ENCODE results near the gene PRDM16.

Gene PRDM16

DNA sequence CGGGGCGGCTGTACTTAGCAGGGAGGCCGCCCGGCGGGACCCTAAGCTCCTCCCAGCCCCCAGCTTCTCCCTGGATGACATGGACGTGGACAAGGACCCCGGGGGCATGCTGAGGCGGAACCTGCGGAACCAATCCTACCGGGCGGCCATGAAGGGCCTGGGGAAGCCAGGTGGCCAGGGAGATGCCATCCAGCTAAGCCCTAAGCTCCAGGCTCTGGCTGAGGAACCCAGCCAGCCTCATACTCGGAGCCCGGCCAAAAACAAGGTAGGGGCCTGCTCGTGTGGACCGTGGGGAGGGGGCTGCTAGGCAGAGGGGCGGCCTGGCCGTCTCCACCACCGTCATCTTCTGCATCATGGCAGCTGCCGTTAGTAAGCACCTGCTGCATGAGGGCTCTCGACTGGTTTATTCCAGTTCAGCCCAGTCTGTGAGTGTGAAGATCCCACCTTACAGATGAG, 394.4 kb downstream of the PRDM16 start:
- Histone ChIP-seq H3K36me3 (ENCODE audit: control insufficient read depth, insufficient read depth, low read length) (no peaks in the 10 kb centered on the region), H3K4me3 (replicated peaks; ENCODE audit: low read depth, low read length) (no peak overlapping the region), H3K27me3 (replicated peaks; ENCODE audit: control insufficient read depth, insufficient read depth, low read length) (peaks cover 1% of the 10 kb centered on the region; the same call in 1 of the 2 replicates)
- TF ChIP-seq, protein P1, sequence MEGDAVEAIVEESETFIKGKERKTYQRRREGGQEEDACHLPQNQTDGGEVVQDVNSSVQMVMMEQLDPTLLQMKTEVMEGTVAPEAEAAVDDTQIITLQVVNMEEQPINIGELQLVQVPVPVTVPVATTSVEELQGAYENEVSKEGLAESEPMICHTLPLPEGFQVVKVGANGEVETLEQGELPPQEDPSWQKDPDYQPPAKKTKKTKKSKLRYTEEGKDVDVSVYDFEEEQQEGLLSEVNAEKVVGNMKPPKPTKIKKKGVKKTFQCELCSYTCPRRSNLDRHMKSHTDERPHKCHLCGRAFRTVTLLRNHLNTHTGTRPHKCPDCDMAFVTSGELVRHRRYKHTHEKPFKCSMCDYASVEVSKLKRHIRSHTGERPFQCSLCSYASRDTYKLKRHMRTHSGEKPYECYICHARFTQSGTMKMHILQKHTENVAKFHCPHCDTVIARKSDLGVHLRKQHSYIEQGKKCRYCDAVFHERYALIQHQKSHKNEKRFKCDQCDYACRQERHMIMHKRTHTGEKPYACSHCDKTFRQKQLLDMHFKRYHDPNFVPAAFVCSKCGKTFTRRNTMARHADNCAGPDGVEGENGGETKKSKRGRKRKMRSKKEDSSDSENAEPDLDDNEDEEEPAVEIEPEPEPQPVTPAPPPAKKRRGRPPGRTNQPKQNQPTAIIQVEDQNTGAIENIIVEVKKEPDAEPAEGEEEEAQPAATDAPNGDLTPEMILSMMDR (IDR thresholded peaks at IDR 0.05; ENCODE audit: insufficient read depth, low read length, poor library complexity, severe bottlenecking) = no peak
- no peak for DNase-seq (ENCODE audit: extremely low read depth, insufficient read length)

DNA sequence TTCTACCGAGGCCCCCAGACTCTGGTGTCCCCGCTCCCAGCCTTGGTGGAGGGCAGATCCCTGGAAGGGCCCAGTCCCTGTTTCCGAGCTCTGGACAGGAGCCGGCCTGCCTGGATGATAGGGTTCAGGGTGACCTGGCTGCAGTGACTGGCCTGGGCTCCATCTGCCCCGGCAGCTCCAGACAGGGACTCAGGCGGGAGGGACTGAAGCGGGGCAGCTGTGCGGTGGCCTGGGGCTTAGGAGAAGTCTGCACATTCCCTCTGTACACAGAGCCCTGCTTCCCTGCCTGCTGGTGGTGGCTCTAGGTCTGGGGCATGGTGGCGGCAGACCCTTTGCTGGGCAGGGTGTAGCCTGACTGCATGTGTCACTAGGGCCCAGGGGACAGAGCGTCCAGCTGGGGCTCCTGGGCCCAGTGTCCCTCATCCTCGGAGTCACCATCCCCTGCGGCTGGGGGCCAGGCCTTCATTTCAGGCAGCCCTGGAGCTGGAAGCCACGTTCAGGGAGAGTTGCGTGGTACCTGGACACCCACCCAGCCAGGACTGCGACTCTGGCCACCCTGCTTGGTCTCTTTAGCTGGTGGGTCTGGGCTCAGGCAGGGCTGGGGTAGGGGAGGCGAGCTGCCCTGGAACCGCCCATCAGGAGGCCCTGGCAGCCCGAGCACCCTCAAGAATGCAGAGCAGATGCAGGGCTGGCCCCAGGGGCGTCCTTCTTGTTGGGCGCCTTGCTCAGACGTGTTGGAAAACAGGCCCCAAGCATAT, 395.1 kb downstream of the PRDM16 start:
- H3K36me3 ChIP-seq (ENCODE audit: control insufficient read depth, insufficient read depth, low read length) = no peaks in the 10 kb centered on the region
- H3K27me3 ChIP-seq (replicated peaks; ENCODE audit: control insufficient read depth, insufficient read depth, low read length) = peaks cover 1% of the 10 kb centered on the region; the same call in 1 of the 2 replicates
- no peak overlapping the region for H3K4me3 ChIP-seq (replicated peaks; ENCODE audit: low read depth, low read length)
- TF ChIP-seq, protein P1 (IDR thresholded peaks at IDR 0.05; ENCODE audit: insufficient read depth, low read length, poor library complexity, severe bottlenecking) = no peak
- no peak for DNase-seq (ENCODE audit: extremely low read depth, insufficient read length)

DNA sequence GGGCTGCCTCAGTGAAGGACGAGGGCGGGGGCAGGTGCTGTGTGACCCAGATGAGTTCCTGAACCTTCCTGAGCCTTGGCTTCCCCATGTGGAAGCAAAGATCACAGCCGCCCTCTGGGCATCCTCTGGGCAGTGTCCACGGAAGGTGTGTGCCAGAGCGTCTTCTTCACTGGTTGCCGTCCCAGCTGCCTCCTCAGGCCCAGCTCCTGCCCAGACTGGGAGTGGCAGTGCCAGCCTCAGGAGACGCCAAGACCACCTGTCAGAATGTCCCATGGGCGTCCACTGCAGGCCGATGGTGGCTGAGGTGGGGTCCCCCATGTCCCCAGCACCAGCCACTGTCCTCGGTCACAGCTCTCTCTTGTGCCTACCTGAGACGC, 395.6 kb downstream of the PRDM16 start:
- no peak for DNase-seq (ENCODE audit: extremely low read depth, insufficient read length)
- no peak overlapping the region for H3K4me3 ChIP-seq (replicated peaks; ENCODE audit: low read depth, low read length)
- no peaks in the 10 kb centered on the region for H3K36me3 ChIP-seq (ENCODE audit: control insufficient read depth, insufficient read depth, low read length)
- TF ChIP-seq, protein P1 (IDR thresholded peaks at IDR 0.05; ENCODE audit: insufficient read depth, low read length, poor library complexity, severe bottlenecking) = no peak
- H3K27me3 ChIP-seq (replicated peaks; ENCODE audit: control insufficient read depth, insufficient read depth, low read length) = peaks cover 1% of the 10 kb centered on the region; the same call in 1 of the 2 replicates

DNA sequence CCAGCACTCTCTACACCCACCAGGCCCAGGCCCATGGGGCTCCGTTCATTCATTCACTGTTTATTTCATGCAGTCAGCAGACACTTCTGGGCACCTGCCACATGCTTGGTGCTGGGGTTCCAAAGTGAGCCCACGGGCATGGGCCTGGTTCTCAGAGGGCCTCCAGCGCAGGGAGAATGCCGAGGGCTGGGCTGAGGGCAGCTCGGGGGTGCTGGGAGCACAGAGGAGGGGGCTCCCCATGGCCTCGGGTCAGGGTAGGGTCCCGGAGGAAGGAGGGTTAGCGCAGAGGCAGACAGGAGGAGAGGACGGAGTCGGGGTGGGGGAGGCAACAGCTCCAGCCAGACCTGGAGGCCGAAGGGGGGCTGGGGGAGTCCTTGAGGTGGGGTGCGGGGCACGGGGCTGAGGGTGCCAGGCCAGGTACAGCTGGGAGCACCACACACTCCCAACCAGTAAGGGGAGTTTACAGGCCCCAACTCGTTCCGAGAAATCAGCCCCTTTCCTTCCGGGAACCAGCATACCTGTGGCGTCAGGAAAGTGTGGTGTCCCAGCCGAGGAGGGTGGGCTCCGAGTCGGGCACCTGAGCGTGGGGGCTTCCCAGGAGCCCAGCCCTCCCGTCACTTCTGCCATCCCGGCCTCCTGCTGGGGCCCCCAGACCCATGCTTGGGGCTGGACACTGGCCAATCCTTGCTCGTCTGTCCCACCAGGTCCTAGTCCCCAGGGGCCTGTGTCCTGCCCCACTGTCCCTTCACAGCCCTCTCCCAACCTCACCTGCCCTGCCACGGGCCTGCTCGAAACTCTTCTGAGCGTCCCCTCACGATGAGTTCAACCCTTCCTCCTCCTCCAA, 396.3 kb downstream of the PRDM16 start:
- TF ChIP-seq, protein P1 (IDR thresholded peaks at IDR 0.05; ENCODE audit: insufficient read depth, low read length, poor library complexity, severe bottlenecking) = no peak
- peaks cover 1% of the 10 kb centered on the region; the same call in 1 of the 2 replicates for H3K27me3 ChIP-seq (replicated peaks; ENCODE audit: control insufficient read depth, insufficient read depth, low read length)
- no peak for DNase-seq (ENCODE audit: extremely low read depth, insufficient read length)
- no peaks in the 10 kb centered on the region for H3K36me3 ChIP-seq (ENCODE audit: control insufficient read depth, insufficient read depth, low read length)
- no peak overlapping the region for H3K4me3 ChIP-seq (replicated peaks; ENCODE audit: low read depth, low read length)

DNA sequence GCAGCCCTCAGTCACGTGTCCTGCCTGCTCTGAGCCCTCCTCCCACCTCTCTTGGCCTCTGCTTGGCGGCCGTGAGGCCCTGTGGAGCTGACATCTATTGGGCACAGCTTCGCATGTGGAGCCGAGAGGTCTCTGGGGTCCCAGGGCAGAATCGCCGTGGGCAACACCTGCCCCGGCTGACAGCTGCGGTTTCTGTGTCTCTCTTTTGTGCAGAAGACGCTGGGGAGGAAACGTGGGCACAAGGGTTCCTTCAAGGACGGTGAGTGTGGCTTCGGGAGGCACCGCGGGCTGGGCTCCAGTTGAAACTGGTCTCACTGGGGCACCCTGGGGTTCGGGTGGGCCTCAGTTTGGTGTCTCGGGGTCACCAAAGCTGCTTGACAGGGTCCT, 396.9 kb downstream of the PRDM16 start:
- DNase-seq (ENCODE audit: extremely low read depth, insufficient read length) = no peak
- H3K36me3 ChIP-seq (ENCODE audit: control insufficient read depth, insufficient read depth, low read length) = no peaks in the 10 kb centered on the region
- H3K4me3 ChIP-seq (replicated peaks; ENCODE audit: low read depth, low read length) = no peak overlapping the region
- TF ChIP-seq, protein P1 (IDR thresholded peaks at IDR 0.05; ENCODE audit: insufficient read depth, low read length, poor library complexity, severe bottlenecking) = no peak
- peaks cover 1% of the 10 kb centered on the region; the same call in 1 of the 2 replicates for H3K27me3 ChIP-seq (replicated peaks; ENCODE audit: control insufficient read depth, insufficient read depth, low read length)

All from GM06990 (cell line).